Hepatocyte (in vitro differentiated cells): ENCODE results near the gene KNL1. TPM values are rescaled to one million over a fixed set of nuclear protein-coding genes. Genes with fewer than 3 reads are reported as not detected.

ENCODE experiments used
- DNase-seq: peaks from one replicate; pipeline ENCODE4 v3.0.0-alpha.2; 2016; ENCODE audit warnings: low spot score
- H2AFZ ChIP-seq: fragments of 200-600 bp; sonication (generic); 2 replicates; pipeline ENCODE4 v1.6.0; 2016; ENCODE audit warnings: antibody characterized with exemption, mild to moderate bottlenecking
- H3K27ac ChIP-seq: fragments of 200-600 bp; sonication (generic); 2 replicates; pipeline ENCODE4 v1.5.1; 2016; ENCODE audit warnings: mild to moderate bottlenecking
- H3K27me3 ChIP-seq: fragments of 200-600 bp; sonication (generic); 2 replicates; pipeline ENCODE4 v1.6.1; 2016
- H3K36me3 ChIP-seq: fragments of 200-600 bp; sonication (generic); replicated peaks from 2 replicates; pipeline ENCODE4 v1.5.1; 2016; ENCODE audit warnings: low read depth; ENCODE audit not compliant: insufficient read depth
- H3K4me1 ChIP-seq: fragments of 200-600 bp; sonication (generic); 2 replicates; pipeline ENCODE4 v1.5.1; 2016; ENCODE audit warnings: mild to moderate bottlenecking, moderate library complexity; ENCODE audit not compliant: insufficient read depth
- H3K4me2 ChIP-seq: fragments of 200-600 bp; sonication (generic); 2 replicates; pipeline ENCODE4 v1.6.0; 2016
- H3K4me3 ChIP-seq: fragments of 200-600 bp; sonication (generic); 2 replicates; pipeline ENCODE4 v1.5.1; 2016; ENCODE audit warnings: mild to moderate bottlenecking
- H3K79me2 ChIP-seq: fragments of 200-600 bp; sonication (generic); 2 replicates; pipeline ENCODE4 v1.6.0; 2017; ENCODE audit warnings: mild to moderate bottlenecking
- H3K9me2 ChIP-seq: fragments of 200-600 bp; sonication (generic); replicated peaks from 2 replicates; pipeline ENCODE4 v1.6.0; 2017; ENCODE audit warnings: mild to moderate bottlenecking; ENCODE audit not compliant: insufficient read depth
- H3K9me3 ChIP-seq: fragments of 200-600 bp; sonication (generic); 2 replicates; pipeline ENCODE4 v1.5.1; 2016; ENCODE audit warnings: low read depth, mild to moderate bottlenecking
- H4K20me1 ChIP-seq: fragments of 200-600 bp; sonication (generic); 2 replicates; pipeline ENCODE4 v1.6.0; 2016; ENCODE audit warnings: mild to moderate bottlenecking; ENCODE audit not compliant: insufficient read depth, poor library complexity, severe bottlenecking
- EZH2 ChIP-seq: fragments of 200-600 bp; sonication (generic); IDR thresholded peaks from 2 replicates; pipeline ENCODE4 v1.6.1; 2016; ENCODE audit warnings: antibody characterized with exemption, mild to moderate bottlenecking, borderline replicate concordance
- EZH2phosphoT487 ChIP-seq: fragments of 200-600 bp; sonication (generic); IDR thresholded peaks from one replicate; pipeline ENCODE4 v1.6.1; 2018; ENCODE audit warnings: antibody characterized with exemption, mild to moderate bottlenecking, low read depth, moderate library complexity; ENCODE audit not compliant: unreplicated experiment, severe bottlenecking
- WGBS: methylation state at CpG from one replicate; pipeline ENCODE4 v1.1.6; 2016; ENCODE audit warnings: low lambda C conversion rate; ENCODE audit errors: missing lambda C conversion rate; 5-methylcytosine and 5-hydroxymethylcytosine counted together
- polyA plus RNA-seq: library from polyadenylated mRNA; unstranded; fragments of >200 nt; fragmentation: Nextera tagmentation; extraction: Ambion mirVana; gene quantifications from 2 replicates; pipeline ENCODE4 v1.2.1, GENCODE V29; 2016
- total RNA-seq: library from RNA; depleted of rRNA; stranded (reverse); fragments of >200 nt; gene quantifications from 2 replicates; pipeline ENCODE4 v1.2.3, GENCODE V29; 2014
- TF ChIP-seq, protein P1 (sequence below): fragments of 200-600 bp; sonication (generic); IDR thresholded peaks from 2 replicates; pipeline ENCODE4 v1.5.1; 2016; ENCODE audit warnings: antibody characterized with exemption, mild to moderate bottlenecking; ENCODE audit not compliant: poor library complexity

The KNL1 gene
- total and polyA plus RNA-seq, 2 experiments from 2014 or later, result 3.0 to 15.7 TPM

DNA sequence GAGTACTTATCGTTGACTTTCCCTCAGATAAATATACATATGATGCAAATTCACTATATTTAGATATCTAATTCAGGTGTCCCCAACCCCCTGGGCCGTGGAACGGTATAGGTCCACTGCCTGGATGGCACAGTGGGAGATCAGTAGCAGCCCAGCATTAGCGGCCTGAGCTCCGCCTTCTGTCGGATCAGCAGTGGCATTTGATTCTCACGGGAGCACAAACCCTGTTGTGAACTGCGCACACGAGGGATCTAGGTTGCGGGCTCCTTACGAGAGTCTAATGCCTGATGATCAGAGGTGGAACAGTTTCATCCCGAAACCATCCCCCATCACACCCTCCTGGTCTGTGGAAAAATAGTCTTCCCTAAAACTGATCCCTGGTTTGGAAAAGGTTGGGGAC lies 6.9 kb downstream of the KNL1 start:
- Histone ChIP-seq H3K4me1 (no peaks in the 10 kb centered on the region), H2AFZ (no peak overlapping the region), H3K4me3 (no peak overlapping the region), H3K79me2 (peaks cover 32% of the 10 kb centered on the region), H3K9me2 (no peaks in the 10 kb centered on the region), H3K36me3 (no peaks in the 10 kb centered on the region), H3K27me3 (no peaks in the 10 kb centered on the region), H4K20me1 (no peaks in the 10 kb centered on the region), H3K27ac (no peak overlapping the region), H3K9me3 (no peaks in the 10 kb centered on the region), H3K4me2 (no peak overlapping the region)
- no peak for DNase-seq
- TF ChIP-seq EZH2phosphoT487, result no peak
- 97% methylated on average over 12 of the region's 12 CpGs for WGBS

DNA sequence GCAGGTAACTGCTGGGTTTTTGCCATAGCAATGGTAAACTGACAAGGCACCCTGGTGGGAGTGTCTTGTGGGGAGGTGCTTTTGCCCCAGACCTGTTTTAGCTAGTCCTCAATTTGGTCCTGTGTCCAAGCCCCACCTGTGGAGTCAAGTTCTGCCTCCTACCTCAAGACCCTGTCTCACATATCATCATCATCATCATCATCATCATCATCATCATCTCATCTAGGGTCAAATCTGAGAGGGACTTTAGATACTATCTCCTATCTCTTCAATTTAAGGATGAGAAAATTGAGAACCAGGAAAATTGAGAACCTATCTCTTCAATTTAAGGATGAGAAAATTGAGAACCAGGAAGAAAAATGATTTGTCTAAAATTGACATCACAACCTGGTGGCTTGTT lies 9.9 kb downstream of the KNL1 start:
- H2AFZ ChIP-seq, result no peak overlapping the region
- peaks cover 6% of the 10 kb centered on the region for H3K79me2 ChIP-seq
- no peaks in the 10 kb centered on the region for H3K27me3 ChIP-seq
- H3K9me2 ChIP-seq, result no peaks in the 10 kb centered on the region
- no peak overlapping the region for H3K4me3 ChIP-seq
- H4K20me1 ChIP-seq, result no peaks in the 10 kb centered on the region
- no peak overlapping the region for H3K4me2 ChIP-seq
- no peaks in the 10 kb centered on the region for H3K36me3 ChIP-seq
- no peaks in the 10 kb centered on the region for H3K4me1 ChIP-seq
- H3K9me3 ChIP-seq, result no peaks in the 10 kb centered on the region
- TF ChIP-seq, protein P1, sequence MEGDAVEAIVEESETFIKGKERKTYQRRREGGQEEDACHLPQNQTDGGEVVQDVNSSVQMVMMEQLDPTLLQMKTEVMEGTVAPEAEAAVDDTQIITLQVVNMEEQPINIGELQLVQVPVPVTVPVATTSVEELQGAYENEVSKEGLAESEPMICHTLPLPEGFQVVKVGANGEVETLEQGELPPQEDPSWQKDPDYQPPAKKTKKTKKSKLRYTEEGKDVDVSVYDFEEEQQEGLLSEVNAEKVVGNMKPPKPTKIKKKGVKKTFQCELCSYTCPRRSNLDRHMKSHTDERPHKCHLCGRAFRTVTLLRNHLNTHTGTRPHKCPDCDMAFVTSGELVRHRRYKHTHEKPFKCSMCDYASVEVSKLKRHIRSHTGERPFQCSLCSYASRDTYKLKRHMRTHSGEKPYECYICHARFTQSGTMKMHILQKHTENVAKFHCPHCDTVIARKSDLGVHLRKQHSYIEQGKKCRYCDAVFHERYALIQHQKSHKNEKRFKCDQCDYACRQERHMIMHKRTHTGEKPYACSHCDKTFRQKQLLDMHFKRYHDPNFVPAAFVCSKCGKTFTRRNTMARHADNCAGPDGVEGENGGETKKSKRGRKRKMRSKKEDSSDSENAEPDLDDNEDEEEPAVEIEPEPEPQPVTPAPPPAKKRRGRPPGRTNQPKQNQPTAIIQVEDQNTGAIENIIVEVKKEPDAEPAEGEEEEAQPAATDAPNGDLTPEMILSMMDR, result no peak
- no peak for TF ChIP-seq EZH2phosphoT487
- TF ChIP-seq EZH2, result no peak
- no peak for DNase-seq
- no peak overlapping the region for H3K27ac ChIP-seq

DNA sequence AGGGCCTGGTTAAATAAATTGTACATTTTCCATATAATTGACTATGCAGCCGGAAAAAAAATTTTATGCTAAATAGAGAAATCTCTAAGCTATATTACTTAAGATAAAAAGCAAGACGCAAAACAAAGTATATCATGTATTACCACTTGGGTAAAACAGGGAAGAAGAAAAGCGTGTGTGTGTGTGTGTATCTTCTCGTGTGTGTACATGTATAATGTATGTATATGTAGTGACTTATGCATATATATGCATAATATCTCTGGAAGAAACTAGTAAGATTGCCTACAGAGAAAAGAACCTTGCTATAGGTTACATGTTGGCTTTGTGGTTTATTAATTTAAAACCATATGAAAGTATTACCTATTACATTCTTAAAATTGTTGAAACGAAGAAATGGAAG lies 19.0 kb downstream of the KNL1 start:
- H3K27me3 ChIP-seq, result no peaks in the 10 kb centered on the region
- no peak overlapping the region for H2AFZ ChIP-seq
- no peaks in the 10 kb centered on the region for H3K9me2 ChIP-seq
- TF ChIP-seq EZH2 (no peak), EZH2phosphoT487 (no peak)
- TF ChIP-seq, protein P1, result no peak
- H3K4me1 ChIP-seq, result no peaks in the 10 kb centered on the region
- DNase-seq, result no peak
- no peaks in the 10 kb centered on the region for H3K36me3 ChIP-seq
- 86% methylated on average over 5 of the region's 5 CpGs for WGBS
- no peak overlapping the region for H3K27ac ChIP-seq
- no peaks in the 10 kb centered on the region for H3K79me2 ChIP-seq
- no peaks in the 10 kb centered on the region for H3K9me3 ChIP-seq
- no peak overlapping the region for H3K4me3 ChIP-seq
- no peaks in the 10 kb centered on the region for H4K20me1 ChIP-seq
- no peak overlapping the region for H3K4me2 ChIP-seq

DNA sequence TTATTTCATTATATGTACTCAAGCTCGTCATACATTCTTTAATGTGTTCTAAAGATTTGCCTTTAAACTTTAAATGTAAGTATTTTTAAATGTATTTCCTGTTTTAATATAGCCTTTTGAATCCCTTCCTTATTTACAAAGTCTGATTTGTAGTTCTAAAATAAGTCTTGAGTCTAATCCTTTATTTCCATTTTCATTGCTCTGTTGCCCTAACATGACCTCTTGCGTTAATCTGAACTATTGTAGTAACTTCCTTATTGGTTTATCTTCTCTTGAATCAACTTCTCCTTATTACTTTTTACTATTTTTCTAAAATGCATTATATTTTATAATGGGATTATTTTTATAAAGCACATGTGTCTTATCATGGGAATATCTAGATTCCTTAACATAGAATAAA lies 24.0 kb downstream of the KNL1 start:
- WGBS, result 100% methylated on average over 2 of the region's 2 CpGs
- no peaks in the 10 kb centered on the region for H3K9me3 ChIP-seq

More for the DNA sequence above, 24.0 kb downstream of the KNL1 start:
- H4K20me1 ChIP-seq, result no peaks in the 10 kb centered on the region
- H3K4me1 ChIP-seq, result no peaks in the 10 kb centered on the region
- no peak overlapping the region for H3K4me3 ChIP-seq
- no peaks in the 10 kb centered on the region for H3K27me3 ChIP-seq
- no peaks in the 10 kb centered on the region for H3K79me2 ChIP-seq
- H3K36me3 ChIP-seq, result no peaks in the 10 kb centered on the region
- no peaks in the 10 kb centered on the region for H3K9me2 ChIP-seq
- no peak overlapping the region for H3K27ac ChIP-seq
- H3K4me2 ChIP-seq, result no peak overlapping the region
- TF ChIP-seq EZH2phosphoT487 (no peak), EZH2 (no peak)
- TF ChIP-seq, protein P1, result no peak
- no peak for DNase-seq
- H2AFZ ChIP-seq, result no peak overlapping the region
